ENCODE results near the gene GJB5.

GJB5 gene

DNA sequence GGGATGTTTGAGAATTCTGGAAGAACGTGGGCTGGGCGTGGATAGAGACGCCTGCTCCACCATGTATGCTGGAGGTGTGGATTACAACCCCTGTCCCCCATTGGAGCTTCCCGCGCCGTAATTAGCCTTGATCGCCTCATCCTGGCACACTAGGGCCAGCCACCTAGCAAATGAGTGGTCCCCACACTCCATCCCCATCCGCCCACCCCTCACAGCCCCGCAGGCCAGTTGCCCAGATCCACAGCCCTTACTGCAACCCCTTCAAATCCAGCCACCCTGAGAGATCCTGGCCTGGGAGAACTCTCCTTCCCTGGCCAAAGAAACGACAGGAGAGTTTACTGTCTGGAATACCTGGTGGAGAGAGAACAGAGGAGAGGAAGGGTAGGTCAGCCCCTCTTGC lies 37.6 kb downstream of the GJB5 start:
- H3K4me1 ChIP-seq (ENCODE audit: control insufficient read depth, low read length), result no peaks in the 10 kb centered on the region

DNA sequence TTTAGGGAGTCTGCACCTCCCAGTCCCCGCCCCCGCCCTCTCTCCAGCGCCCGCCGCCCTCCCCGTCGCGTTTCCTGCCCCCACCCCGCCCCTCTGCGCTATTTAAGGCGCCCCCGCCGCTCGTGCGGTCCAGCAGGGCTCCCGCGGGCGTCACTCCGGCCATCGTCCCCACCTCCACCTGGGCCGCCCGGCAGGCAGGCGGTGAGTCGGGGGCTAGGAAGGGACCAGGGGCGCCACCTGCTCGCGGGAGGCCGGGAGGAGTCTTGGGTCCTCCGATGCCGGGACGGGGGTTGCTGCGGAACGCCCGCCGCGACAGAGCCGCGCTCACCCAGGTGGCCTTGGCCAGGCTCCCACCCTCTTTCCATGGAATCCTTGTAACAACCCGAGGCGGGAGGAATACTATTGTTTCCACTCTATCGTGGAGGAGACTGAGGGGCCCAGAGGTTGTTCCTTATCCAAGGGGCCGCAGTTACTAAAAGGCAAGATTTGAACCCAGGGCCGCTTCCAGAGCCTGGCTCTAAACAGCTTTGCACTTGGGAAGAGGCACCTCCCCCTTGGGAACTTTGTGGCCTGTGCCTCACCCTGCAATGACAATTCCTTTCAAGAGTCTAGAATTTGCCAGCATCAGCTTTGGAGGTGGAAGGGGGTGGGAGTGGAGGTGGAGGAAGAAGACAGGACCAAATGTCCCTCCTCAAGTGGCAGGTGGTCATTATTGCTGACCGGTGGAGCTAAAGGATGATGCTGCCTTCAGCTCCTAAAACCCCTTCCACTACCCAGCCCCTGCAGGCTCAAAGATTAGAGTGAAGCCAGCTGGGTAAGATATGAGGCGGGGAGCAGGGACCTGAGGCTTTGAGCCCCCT lies 38.3 kb downstream of the GJB5 start, which contains the start of gene GJA4:
TSS of gene GJA4 (plus strand) at position 132 of the 860 bp plus-strand sequence. CDS start 1,215 bp downstream, outside the sequence.
- no peaks in the 10 kb centered on the region for H3K36me3 ChIP-seq (ENCODE audit: control insufficient read depth, low read length)
- no peaks in the 10 kb centered on the region for H3K4me1 ChIP-seq (ENCODE audit: control insufficient read depth, low read length)

More for the DNA sequence above, 37.6 kb downstream of the GJB5 start:
- Histone ChIP-seq H3K27me3 (ENCODE audit: control insufficient read depth, low read length) (peaks cover 15% of the 10 kb centered on the region; the same call in 1 of the 2 replicates), H3F3A (ENCODE audit: control insufficient read depth, insufficient read depth) (no peaks in the 10 kb centered on the region), H4K20me1 (ENCODE audit: control insufficient read depth, insufficient read depth, low read depth, low read length) (no peaks in the 10 kb centered on the region), H3K4me3 (ENCODE audit: low read length) (no peak overlapping the region), H3K27ac (ENCODE audit: low read depth, low read length) (no peak overlapping the region), H3K4me2 (ENCODE audit: low read length) (no peak overlapping the region), H3K79me2 (ENCODE audit: control insufficient read depth, low read length) (no peaks in the 10 kb centered on the region), H3K9me2 (replicated peaks; ENCODE audit: control insufficient read depth, low read length) (no peaks in the 10 kb centered on the region), H3K9me3 (ENCODE audit: control insufficient read depth, insufficient read depth, low read length) (no peaks in the 10 kb centered on the region), H3K36me3 (ENCODE audit: control insufficient read depth, low read length) (no peaks in the 10 kb centered on the region)
- no peak for TF ChIP-seq EZH2phosphoT487 (IDR thresholded peaks at IDR 0.05; ENCODE audit: borderline replicate concordance, low read length)
- TF ChIP-seq, protein P1, sequence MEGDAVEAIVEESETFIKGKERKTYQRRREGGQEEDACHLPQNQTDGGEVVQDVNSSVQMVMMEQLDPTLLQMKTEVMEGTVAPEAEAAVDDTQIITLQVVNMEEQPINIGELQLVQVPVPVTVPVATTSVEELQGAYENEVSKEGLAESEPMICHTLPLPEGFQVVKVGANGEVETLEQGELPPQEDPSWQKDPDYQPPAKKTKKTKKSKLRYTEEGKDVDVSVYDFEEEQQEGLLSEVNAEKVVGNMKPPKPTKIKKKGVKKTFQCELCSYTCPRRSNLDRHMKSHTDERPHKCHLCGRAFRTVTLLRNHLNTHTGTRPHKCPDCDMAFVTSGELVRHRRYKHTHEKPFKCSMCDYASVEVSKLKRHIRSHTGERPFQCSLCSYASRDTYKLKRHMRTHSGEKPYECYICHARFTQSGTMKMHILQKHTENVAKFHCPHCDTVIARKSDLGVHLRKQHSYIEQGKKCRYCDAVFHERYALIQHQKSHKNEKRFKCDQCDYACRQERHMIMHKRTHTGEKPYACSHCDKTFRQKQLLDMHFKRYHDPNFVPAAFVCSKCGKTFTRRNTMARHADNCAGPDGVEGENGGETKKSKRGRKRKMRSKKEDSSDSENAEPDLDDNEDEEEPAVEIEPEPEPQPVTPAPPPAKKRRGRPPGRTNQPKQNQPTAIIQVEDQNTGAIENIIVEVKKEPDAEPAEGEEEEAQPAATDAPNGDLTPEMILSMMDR (IDR thresholded peaks at IDR 0.05; ENCODE audit: low read depth, low read length, poor library complexity, severe bottlenecking), result no peak

DNA sequence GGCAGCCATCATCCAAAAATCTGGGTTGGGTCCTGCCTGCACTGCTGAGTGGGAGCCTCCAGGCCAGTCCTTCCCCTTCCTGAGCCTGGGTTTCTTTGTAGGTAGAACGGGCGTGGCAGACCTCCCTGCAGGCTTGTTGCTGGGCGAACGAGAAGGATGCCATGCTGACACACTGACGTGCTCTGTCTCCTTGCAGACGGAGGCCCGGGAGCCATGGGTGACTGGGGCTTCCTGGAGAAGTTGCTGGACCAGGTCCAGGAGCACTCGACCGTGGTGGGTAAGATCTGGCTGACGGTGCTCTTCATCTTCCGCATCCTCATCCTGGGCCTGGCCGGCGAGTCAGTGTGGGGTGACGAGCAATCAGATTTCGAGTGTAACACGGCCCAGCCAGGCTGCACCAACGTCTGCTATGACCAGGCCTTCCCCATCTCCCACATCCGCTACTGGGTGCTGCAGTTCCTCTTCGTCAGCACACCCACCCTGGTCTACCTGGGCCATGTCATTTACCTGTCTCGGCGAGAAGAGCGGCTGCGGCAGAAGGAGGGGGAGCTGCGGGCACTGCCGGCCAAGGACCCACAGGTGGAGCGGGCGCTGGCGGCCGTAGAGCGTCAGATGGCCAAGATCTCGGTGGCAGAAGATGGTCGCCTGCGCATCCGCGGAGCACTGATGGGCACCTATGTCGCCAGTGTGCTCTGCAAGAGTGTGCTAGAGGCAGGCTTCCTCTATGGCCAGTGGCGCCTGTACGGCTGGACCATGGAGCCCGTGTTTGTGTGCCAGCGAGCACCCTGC lies 39.3 kb downstream of the GJB5 start:
- peaks cover 15% of the 10 kb centered on the region; the same call in 1 of the 2 replicates for H3K27me3 ChIP-seq (ENCODE audit: control insufficient read depth, low read length)
- H3K4me1 ChIP-seq (ENCODE audit: control insufficient read depth, low read length), result no peaks in the 10 kb centered on the region
- TF ChIP-seq, protein P1 (IDR thresholded peaks at IDR 0.05; ENCODE audit: low read depth, low read length, poor library complexity, severe bottlenecking), result no peak
- TF ChIP-seq EZH2phosphoT487 (IDR thresholded peaks at IDR 0.05; ENCODE audit: borderline replicate concordance, low read length), result no peak
- H3K36me3 ChIP-seq (ENCODE audit: control insufficient read depth, low read length), result no peaks in the 10 kb centered on the region
- no peaks in the 10 kb centered on the region for H3F3A ChIP-seq (ENCODE audit: control insufficient read depth, insufficient read depth)
- H3K9me2 ChIP-seq (replicated peaks; ENCODE audit: control insufficient read depth, low read length), result no peaks in the 10 kb centered on the region
- H3K27ac ChIP-seq (ENCODE audit: low read depth, low read length), result no peak overlapping the region
- H3K4me2 ChIP-seq (ENCODE audit: low read length), result no peak overlapping the region
- H3K4me3 ChIP-seq (ENCODE audit: low read length), result no peak overlapping the region
- H3K9me3 ChIP-seq (ENCODE audit: control insufficient read depth, insufficient read depth, low read length), result no peaks in the 10 kb centered on the region
- no peaks in the 10 kb centered on the region for H3K79me2 ChIP-seq (ENCODE audit: control insufficient read depth, low read length)
- H4K20me1 ChIP-seq (ENCODE audit: control insufficient read depth, insufficient read depth, low read depth, low read length), result no peaks in the 10 kb centered on the region

More for the DNA sequence above, 38.3 kb downstream of the GJB5 start, which contains the start of gene GJA4:
- Histone ChIP-seq H3F3A (ENCODE audit: control insufficient read depth, insufficient read depth) (no peaks in the 10 kb centered on the region), H4K20me1 (ENCODE audit: control insufficient read depth, insufficient read depth, low read depth, low read length) (no peaks in the 10 kb centered on the region), H3K79me2 (ENCODE audit: control insufficient read depth, low read length) (no peaks in the 10 kb centered on the region), H3K4me2 (ENCODE audit: low read length) (no peak within 1 kb of the TSS), H3K4me3 (ENCODE audit: low read length) (no peak within 1 kb of the TSS), H3K9me2 (replicated peaks; ENCODE audit: control insufficient read depth, low read length) (no peaks in the 10 kb centered on the region), H3K9me3 (ENCODE audit: control insufficient read depth, insufficient read depth, low read length) (no peaks in the 10 kb centered on the region), H3K27ac (ENCODE audit: low read depth, low read length) (no peak within 1 kb of the TSS), H3K27me3 (ENCODE audit: control insufficient read depth, low read length) (peaks cover 15% of the 10 kb centered on the region; the same call in 1 of the 2 replicates)
- no peak for TF ChIP-seq EZH2phosphoT487 (IDR thresholded peaks at IDR 0.05; ENCODE audit: borderline replicate concordance, low read length)
- TF ChIP-seq, protein P1 (IDR thresholded peaks at IDR 0.05; ENCODE audit: low read depth, low read length, poor library complexity, severe bottlenecking), result no peak
